Loucy (cell line): ENCODE measurements around the gene LAMA5.

Experiments used
- H2AFZ ChIP-seq: fragments of 200-600 bp; sonication (generic); 2 replicates; pipeline ENCODE4 v1.6.0; 2016; ENCODE audit warnings: antibody characterized with exemption, mild to moderate bottlenecking, low read length, moderate library complexity
- H3F3A ChIP-seq: fragments of 200-600 bp; 2 replicates; pipeline ENCODE4 v1.6.0; 2016; ENCODE audit warnings: antibody characterized with exemption, low read depth, mild to moderate bottlenecking
- H3K27me3 ChIP-seq: fragments of 200-600 bp; sonication (generic); 2 replicates; pipeline ENCODE4 v1.6.1; 2014; ENCODE audit warnings: low read length, mild to moderate bottlenecking; ENCODE audit not compliant: insufficient read depth, poor library complexity, severe bottlenecking
- H3K36me3 ChIP-seq: fragments of 200-600 bp; sonication (generic); 2 replicates; pipeline ENCODE4 v1.6.1; 2016; ENCODE audit warnings: low read length; ENCODE audit not compliant: insufficient read depth
- H3K4me1 ChIP-seq: fragments of 200-600 bp; sonication (generic); 2 replicates; pipeline ENCODE4 v1.5.1; 2014; ENCODE audit warnings: low read length, mild to moderate bottlenecking; ENCODE audit not compliant: insufficient read depth, poor library complexity, severe bottlenecking
- H3K4me2 ChIP-seq: fragments of 200-600 bp; sonication (generic); 2 replicates; pipeline ENCODE4 v1.6.0; 2014; ENCODE audit warnings: antibody characterized with exemption, low read length, low read depth, mild to moderate bottlenecking; ENCODE audit not compliant: poor library complexity, severe bottlenecking
- H3K4me3 ChIP-seq: fragments of 200-600 bp; sonication (generic); 2 replicates; pipeline ENCODE4 v1.5.1; 2014; ENCODE audit warnings: low read length, mild to moderate bottlenecking, mixed read lengths; ENCODE audit not compliant: poor library complexity, severe bottlenecking
- H3K79me2 ChIP-seq: fragments of 200-600 bp; sonication (generic); 2 replicates; pipeline ENCODE4 v1.6.1; 2014; ENCODE audit warnings: low read length; ENCODE audit not compliant: insufficient read depth
- H3K9ac ChIP-seq: fragments of 200-600 bp; sonication (generic); 2 replicates; pipeline ENCODE4 v1.6.0; 2014; ENCODE audit warnings: mild to moderate bottlenecking, low read depth, low read length, moderate library complexity; ENCODE audit not compliant: poor library complexity, severe bottlenecking
- H3K9me2 ChIP-seq: fragments of 200-600 bp; sonication (generic); replicated peaks from 2 replicates; pipeline ENCODE4 v1.6.1; 2016; ENCODE audit warnings: low read depth, low read length, mixed read lengths
- H3K9me3 ChIP-seq: fragments of 200-600 bp; sonication (generic); 2 replicates; pipeline ENCODE4 v1.6.1; 2014; ENCODE audit warnings: mild to moderate bottlenecking, antibody characterized with exemption, low read length, low read depth; ENCODE audit not compliant: insufficient read depth
- H4K20me1 ChIP-seq: fragments of 200-600 bp; sonication (generic); 2 replicates; pipeline ENCODE4 v1.6.0; 2014; ENCODE audit warnings: antibody characterized with exemption, low read length, mild to moderate bottlenecking; ENCODE audit not compliant: insufficient read depth, poor library complexity, severe bottlenecking
- CTCF ChIP-seq: fragments of 200-600 bp; sonication (generic); conservative IDR thresholded peaks from 2 replicates; pipeline ENCODE4 v1.5.1; 2014; ENCODE audit warnings: mild to moderate bottlenecking, antibody characterized with exemption, low read length
- EZH2phosphoT487 ChIP-seq: fragments of 200-600 bp; IDR thresholded peaks from 2 replicates; pipeline ENCODE4 v1.6.1; 2018; ENCODE audit warnings: antibody characterized with exemption, mild to moderate bottlenecking, moderate library complexity, borderline replicate concordance

Gene LAMA5

GRCh38 chr20:62327726-62328495, 39.2 kb downstream of the LAMA5 start:
- no peaks in the 10 kb centered on the region for H3K27me3 ChIP-seq
- H3K4me3 ChIP-seq, result no peak overlapping the region
- no peak overlapping the region for H2AFZ ChIP-seq
- no peaks in the 10 kb centered on the region for H3K9me3 ChIP-seq
- no peaks in the 10 kb centered on the region for H3K36me3 ChIP-seq
- no peaks in the 10 kb centered on the region for H3K4me1 ChIP-seq
- H3K9me2 ChIP-seq, result no peaks in the 10 kb centered on the region
- no peak overlapping the region for H3K4me2 ChIP-seq
- no peaks in the 10 kb centered on the region for H4K20me1 ChIP-seq
- H3K9ac ChIP-seq, result no peak overlapping the region
- no peaks in the 10 kb centered on the region for H3F3A ChIP-seq
- TF ChIP-seq CTCF (no peak), EZH2phosphoT487 (no peak)
- no peaks in the 10 kb centered on the region for H3K79me2 ChIP-seq

DNA sequence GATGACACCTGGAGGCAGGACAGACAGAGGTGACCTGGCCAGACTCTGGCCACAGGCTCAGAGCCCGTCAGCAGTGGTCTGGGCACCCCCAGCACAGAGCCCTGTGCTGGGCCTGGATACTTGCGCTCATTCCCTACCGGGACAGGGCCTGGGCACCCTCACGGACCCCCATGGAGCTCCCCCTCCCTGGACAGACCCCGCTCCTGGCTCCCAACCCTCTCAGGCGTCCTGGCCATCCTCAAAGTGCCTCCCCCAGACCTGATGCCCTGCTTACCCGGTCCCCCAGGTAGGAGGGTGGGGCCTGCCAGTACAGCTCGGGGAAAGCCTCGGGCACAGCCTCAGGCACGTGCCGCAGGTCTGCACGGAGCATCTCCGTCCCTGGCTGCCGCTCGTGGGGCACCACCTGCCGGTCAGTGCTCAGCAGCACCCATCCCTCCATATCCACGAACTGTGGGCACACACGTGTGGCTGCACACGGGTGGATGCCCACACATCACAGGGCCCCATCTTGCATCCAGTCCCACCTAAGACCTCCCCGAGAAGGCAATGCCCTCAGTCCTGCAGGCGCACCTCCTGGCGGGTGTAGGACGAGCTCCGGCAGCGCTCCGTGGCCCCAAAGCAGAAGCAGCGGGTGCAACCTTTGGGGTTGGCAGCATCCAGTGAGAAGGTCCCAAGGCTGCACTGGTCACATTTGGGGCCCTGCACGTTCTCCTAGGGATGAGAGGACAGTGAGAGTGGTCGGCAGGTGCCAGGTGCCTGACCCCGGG, 40.0 kb downstream of the LAMA5 start:
- no peaks in the 10 kb centered on the region for H4K20me1 ChIP-seq
- H3K79me2 ChIP-seq, result no peaks in the 10 kb centered on the region
- H3K36me3 ChIP-seq, result no peaks in the 10 kb centered on the region

DNA sequence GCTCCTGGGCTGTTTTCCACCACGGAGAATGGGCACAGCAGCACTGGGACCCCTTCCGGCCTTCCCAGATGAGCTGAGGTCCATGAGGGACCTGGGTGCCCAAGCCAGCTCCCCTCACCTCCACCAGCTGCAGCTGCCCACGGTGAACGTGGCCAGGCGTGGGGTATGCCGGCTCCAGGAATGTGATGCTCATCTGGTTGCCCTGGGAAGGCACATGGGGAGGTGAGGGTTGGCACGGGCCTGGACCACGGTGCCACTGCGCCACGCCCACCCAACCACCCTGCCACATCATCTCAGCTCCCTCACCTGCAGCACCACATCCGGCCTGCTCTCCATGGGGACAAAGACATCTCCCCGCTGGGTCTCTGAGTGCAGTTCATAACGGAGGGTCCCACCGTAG, 40.6 kb downstream of the LAMA5 start:
- Histone ChIP-seq H3F3A (no peaks in the 10 kb centered on the region), H3K79me2 (no peaks in the 10 kb centered on the region), H3K9me2 (no peaks in the 10 kb centered on the region), H2AFZ (no peak overlapping the region), H3K4me1 (no peaks in the 10 kb centered on the region), H3K9me3 (no peaks in the 10 kb centered on the region), H4K20me1 (no peaks in the 10 kb centered on the region), H3K4me3 (no peak overlapping the region), H3K4me2 (no peak overlapping the region), H3K9ac (no peak overlapping the region), H3K36me3 (no peaks in the 10 kb centered on the region), H3K27me3 (no peaks in the 10 kb centered on the region)
- no peak for TF ChIP-seq EZH2phosphoT487
- no peak for TF ChIP-seq CTCF

More for the DNA sequence above, 40.0 kb downstream of the LAMA5 start:
- Histone ChIP-seq H3K9me3 (no peaks in the 10 kb centered on the region), H3K9me2 (no peaks in the 10 kb centered on the region), H3K9ac (no peak overlapping the region), H3K4me2 (no peak overlapping the region), H3K4me3 (no peak overlapping the region), H3K27me3 (no peaks in the 10 kb centered on the region), H3F3A (no peaks in the 10 kb centered on the region), H3K4me1 (no peaks in the 10 kb centered on the region), H2AFZ (no peak overlapping the region)
- no peak for TF ChIP-seq EZH2phosphoT487
- TF ChIP-seq CTCF, result no peak
